ENCODE measurements around the gene CAMK1D.

DNA sequence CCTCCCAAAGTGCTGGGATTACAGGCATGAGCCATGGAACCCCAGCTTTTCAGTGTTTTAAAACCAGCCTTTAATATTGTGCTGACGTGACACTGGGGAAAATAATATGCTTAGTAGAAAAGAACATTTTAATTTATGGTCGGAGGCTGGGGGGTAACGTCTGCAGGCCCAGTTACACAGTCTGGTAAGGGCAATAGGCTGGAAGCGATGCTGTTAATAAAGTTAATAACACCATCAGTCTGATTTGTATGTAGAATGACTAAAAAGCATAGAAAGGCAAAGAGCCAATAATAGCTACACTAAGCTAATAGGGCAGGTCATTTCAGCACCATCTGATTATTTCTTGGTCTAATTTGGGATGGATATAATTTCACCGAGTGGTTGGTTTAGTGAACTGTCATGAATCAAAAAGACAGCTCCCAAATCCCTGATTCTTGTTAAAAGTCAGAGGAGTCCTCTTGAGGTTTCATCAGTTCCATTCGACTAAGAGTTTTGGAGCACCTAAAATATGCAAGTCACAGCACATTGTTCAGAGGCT, 192.9 kb downstream of the CAMK1D start:
- no peak for TF ChIP-seq EZH2phosphoT487 (IDR thresholded peaks at IDR 0.05; ENCODE audit: borderline replicate concordance, low read depth, low read length)
- TF ChIP-seq CTCF (conservative IDR thresholded peaks at IDR 0.05; ENCODE audit: low read length): no peak

Data from OCI-LY7 (cell line).